Endodermal cell (in vitro differentiated cells): ENCODE measurements around the gene CNTLN. TPM values are rescaled to one million over a fixed set of nuclear protein-coding genes. Genes with fewer than 3 reads are reported as not detected.

Source experiments
- DNase-seq: peaks from one replicate; pipeline ENCODE4 v3.0.0-alpha.2; 2017
- H3K27ac ChIP-seq: 2 replicates; pipeline ENCODE4 v1.5.1; 2013; ENCODE audit warnings: mild to moderate bottlenecking, low read depth, low read length, moderate library complexity
- H3K27me3 ChIP-seq: 2 replicates; pipeline ENCODE4 v1.6.1; 2013; ENCODE audit warnings: mild to moderate bottlenecking, low read length, moderate library complexity; ENCODE audit not compliant: insufficient read depth, control insufficient read depth, poor library complexity, severe bottlenecking
- H3K36me3 ChIP-seq: 2 replicates; pipeline ENCODE4 v1.7.0; 2013; ENCODE audit warnings: mild to moderate bottlenecking, low read length, moderate library complexity; ENCODE audit not compliant: control insufficient read depth, insufficient read depth
- H3K4me1 ChIP-seq: one replicate; pipeline ENCODE4 v1.7.0; 2013; ENCODE audit warnings: low read length; ENCODE audit not compliant: control insufficient read depth, insufficient read depth
- H3K4me3 ChIP-seq: 2 replicates; pipeline ENCODE4 v1.5.1; 2013; ENCODE audit warnings: mild to moderate bottlenecking, low read length, moderate library complexity
- H3K9ac ChIP-seq: 2 replicates; pipeline ENCODE4 v1.6.1; 2013; ENCODE audit warnings: mild to moderate bottlenecking, low read length, moderate library complexity; ENCODE audit not compliant: poor library complexity, severe bottlenecking; ENCODE audit errors: extremely low read depth
- H3K9me3 ChIP-seq: 2 replicates; pipeline ENCODE4 v1.6.1; 2013; ENCODE audit warnings: mild to moderate bottlenecking, low read length, moderate library complexity; ENCODE audit not compliant: control insufficient read depth
- H3K27ac Mint-ChIP-seq: 2 replicates; pipeline ENCODE4 v1.8.0; 2020; ENCODE audit warnings: mixed read lengths
- H3K27me3 Mint-ChIP-seq: 2 replicates; pipeline ENCODE4 v1.8.0; 2021; ENCODE audit warnings: mild to moderate bottlenecking, mixed read lengths; ENCODE audit not compliant: insufficient read depth
- H3K36me3 Mint-ChIP-seq: 2 replicates; pipeline ENCODE4 v1.8.0; 2020; ENCODE audit warnings: low read depth, mixed read lengths
- H3K4me1 Mint-ChIP-seq: 2 replicates; pipeline ENCODE4 v1.8.0; 2020; ENCODE audit warnings: mixed read lengths
- H3K4me3 Mint-ChIP-seq: 2 replicates; pipeline ENCODE4 v1.8.0; 2020; ENCODE audit warnings: mild to moderate bottlenecking, moderate library complexity, mixed read lengths
- H3K9me3 Mint-ChIP-seq: 2 replicates; pipeline ENCODE4 v1.8.0; 2020; ENCODE audit warnings: mild to moderate bottlenecking, mixed read lengths
- CTCF ChIP-seq: fragments of 200-600 bp; sonication (generic); conservative IDR thresholded peaks from 2 replicates; pipeline ENCODE4 v1.5.0; 2021; ENCODE audit warnings: antibody characterized with exemption, mild to moderate bottlenecking
- WGBS, 2 experiments: methylation state at CpG; one replicate each; pipeline versions ENCODE4 v1.1.5 to v1.1.7; 2013; ENCODE audit warnings: missing lambda C conversion rate in 2 of 2, mixed read lengths in 1 of 2; ENCODE audit not compliant: insufficient coverage in 1 of 2, insufficient read length in 1 of 2; 5-methylcytosine and 5-hydroxymethylcytosine counted together
- total RNA-seq, 2 donors: library from RNA; stranded (reverse); fragmentation: NEBNext Ultra II Directional in 1 of 2; extraction: Animal tissue kit (Norgen Biotek cat#: 25700) in 1 of 2; gene quantifications; 2 replicates in 1 of 2; 3 replicates in 1 of 2; pipeline ENCODE4 v1.2.1, GENCODE V29; 2021

Gene CNTLN
- total RNA-seq, 2 donors from 2014 or later, result 12.4 to 13.7 TPM

GRCh38 chr9:17185481-17186029, 50.7 kb downstream of the CNTLN start:
- Histone ChIP-seq H3K36me3 (no peaks in the 10 kb centered on the region), H3K27ac (no peak overlapping the region), H3K9ac (no peak overlapping the region), H3K4me1 (no peaks in the 10 kb centered on the region), H3K9me3 (no peaks in the 10 kb centered on the region), H3K4me3 (no peak overlapping the region), H3K27me3 (no peaks in the 10 kb centered on the region)
- H3K27ac Mint-ChIP-seq, result no peak overlapping the region
- no peak for TF ChIP-seq CTCF
- H3K36me3 Mint-ChIP-seq, result no peaks in the 10 kb centered on the region
- H3K4me3 Mint-ChIP-seq, result no peak overlapping the region
- no peaks in the 10 kb centered on the region for H3K9me3 Mint-ChIP-seq
- no peaks in the 10 kb centered on the region for H3K27me3 Mint-ChIP-seq
- peaks cover 19% of the 10 kb centered on the region for H3K4me1 Mint-ChIP-seq
- WGBS, 2 experiments, result 60 to 97% methylated on average over 1 to 3 of the region's 3 CpGs
- no peak for DNase-seq

- H3K27me3 ChIP-seq, result no peaks in the 10 kb centered on the region
- H3K4me3 ChIP-seq, result no peak overlapping the region
- H3K9me3 ChIP-seq, result no peaks in the 10 kb centered on the region
- no peak for DNase-seq
- no peak overlapping the region for H3K27ac Mint-ChIP-seq
- no peak overlapping the region for H3K4me3 Mint-ChIP-seq
- H3K9me3 Mint-ChIP-seq, result no peaks in the 10 kb centered on the region
- peaks cover 6% of the 10 kb centered on the region for H3K36me3 Mint-ChIP-seq
- H3K9ac ChIP-seq, result no peak overlapping the region
- no peak for TF ChIP-seq CTCF
- H3K27ac ChIP-seq, result no peak overlapping the region
- no peaks in the 10 kb centered on the region for H3K4me1 Mint-ChIP-seq
- H3K4me1 ChIP-seq, result no peaks in the 10 kb centered on the region
- no peaks in the 10 kb centered on the region for H3K36me3 ChIP-seq
- no peaks in the 10 kb centered on the region for H3K27me3 Mint-ChIP-seq
Measured at GRCh38 chr9:17191082-17191481, 56.2 kb downstream of the CNTLN start.

- Mint-ChIP-seq H3K27ac (peak overlapping the region; percentile 45), H3K9me3 (peaks cover 27% of the 10 kb centered on the region), H3K4me3 (peak overlapping the region; percentile 12), H3K4me1 (peaks cover 18% of the 10 kb centered on the region), H3K27me3 (no peaks in the 10 kb centered on the region), H3K36me3 (peaks cover 18% of the 10 kb centered on the region)
- no peak overlapping the region for H3K27ac ChIP-seq
- H3K36me3 ChIP-seq, result no peaks in the 10 kb centered on the region
- peak; percentile 83 for DNase-seq
- TF ChIP-seq CTCF, result no peak
- peaks cover 4% of the 10 kb centered on the region for H3K4me1 ChIP-seq
- no peak overlapping the region for H3K9ac ChIP-seq
- H3K4me3 ChIP-seq, result no peak overlapping the region
- no peaks in the 10 kb centered on the region for H3K9me3 ChIP-seq
- H3K27me3 ChIP-seq, result no peaks in the 10 kb centered on the region
- 50 to 71% methylated on average over 5 to 8 of the region's 8 CpGs for WGBS, 2 experiments
Measured at GRCh38 chr9:17204611-17205152, 69.8 kb downstream of the CNTLN start.
